A549 (cell line): ENCODE results near the gene FCER1G. TPM values are rescaled to one million over a fixed set of nuclear protein-coding genes. Genes with fewer than 3 reads are reported as not detected.
A peak's percentile ranks its signal among the peaks of the same experiment; 100 is the strongest.

ENCODE experiments used
- ATAC-seq, 2 experiments: fragments of 200-7000 bp in 1 of 2; fragments of >200 bp in 1 of 2; cut with Nextera tagmentation in 1 of 2; cut with Tn5 transposase in 1 of 2; 3 replicates each; pipeline versions ENCODE4 v1.8.0 to v1.9.1; 2018 to 2020; ENCODE audit warnings: mild to moderate bottlenecking in 1 of 2, moderate library complexity in 1 of 2
- CTCF ChIA-PET: fragments of 300-600 bp; sonication (Branson Sonifier 250); formaldehyde crosslinking; extraction: SDS; loops from one replicate; lab custom pipeline; 2021; ENCODE audit warnings: antibody characterized with exemption, inconsistent platforms; lab: Yijun Ruan, JAX
- POLR2A ChIA-PET: fragments of 350-600 bp; formaldehyde crosslinking; extraction: SDS; loops from one replicate; lab custom pipeline; 2021; ENCODE audit warnings: antibody characterized with exemption, inconsistent platforms; lab: Yijun Ruan, JAX
- DNase-seq, 2 experiments: peaks; one replicate each; pipeline versions ENCODE4 v3.0.0 to v3.0.0-alpha.2; 2011 to 2016; ENCODE audit warnings: low read depth in 1 of 2, low spot score in 1 of 2
- FAIRE-seq: peaks from 2 replicates; lab custom pipeline; 2011; peaks lifted over from hg19 to GRCh38; lab: Jason Lieb, UNC
- H3K27ac ChIP-seq, 2 experiments: fragments of >200 bp; sonication (Bioruptor Twin); formaldehyde crosslinking; 3 replicates each; pipeline ENCODE4 v1.5.1; 2016 to 2017
- H3K4me1 ChIP-seq: fragments of >200 bp; sonication (Bioruptor Twin); formaldehyde crosslinking; 3 replicates; pipeline ENCODE4 v1.6.1; 2016
- H3K4me2 ChIP-seq: fragments of >200 bp; sonication (Bioruptor Twin); formaldehyde crosslinking; 3 replicates; pipeline ENCODE4 v1.6.1; 2016
- H3K4me3 ChIP-seq: fragments of >200 bp; sonication (Bioruptor Twin); formaldehyde crosslinking; 3 replicates; pipeline ENCODE4 v1.5.1; 2016
- H3K9me3 ChIP-seq: fragments of >200 bp; sonication (Bioruptor Twin); formaldehyde crosslinking; 3 replicates; pipeline ENCODE4 v1.6.1; 2016
- CBX8 ChIP-seq: fragments of 200-600 bp; sonication (generic); IDR thresholded peaks from 2 replicates; pipeline ENCODE4 v1.6.1; 2016
- ELK1 ChIP-seq: fragments of 150-350 bp; IDR thresholded peaks from 2 replicates; pipeline ENCODE4 v1.6.1; 2014; ENCODE audit warnings: low read depth, mild to moderate bottlenecking, low read length
- EP300 ChIP-seq, 2 experiments: fragments of >200 bp; sonication (Bioruptor Twin); formaldehyde crosslinking; IDR thresholded peaks; 2 replicates in 1 of 2; 3 replicates in 1 of 2; pipeline ENCODE4 v1.6.1; 2016 to 2017
- FOSB ChIP-seq: fragments of 250-450 bp; sonication (Bioruptor Pico); IDR thresholded peaks from 2 replicates; pipeline ENCODE4 v1.5.0; 2020; ENCODE audit warnings: mild to moderate bottlenecking, moderate library complexity
- FOXS1 ChIP-seq: fragments of 250-450 bp; sonication (Bioruptor Pico); IDR thresholded peaks from 2 replicates; pipeline ENCODE4 v1.5.0; 2020; ENCODE audit warnings: mild to moderate bottlenecking, moderate library complexity
- PHF8 ChIP-seq: fragments of 200-600 bp; sonication (generic); IDR thresholded peaks from 2 replicates; pipeline ENCODE4 v1.6.1; 2016; ENCODE audit warnings: low read depth, mild to moderate bottlenecking, antibody characterized with exemption, moderate library complexity, borderline replicate concordance
- RAD21 ChIP-seq, 2 experiments: fragments of >200 bp in 1 of 2; sonication (Bioruptor Twin) in 1 of 2; formaldehyde crosslinking in 1 of 2; IDR thresholded peaks in 1 of 2; conservative IDR thresholded peaks in 1 of 2; 2 replicates in 1 of 2; 3 replicates in 1 of 2; pipeline ENCODE4 v1.6.1; 2012 to 2018; ENCODE audit warnings: inconsistent platforms in 1 of 2
- REST ChIP-seq: fragments of 200-600 bp; sonication (generic); IDR thresholded peaks from 2 replicates; pipeline ENCODE4 v1.6.1; 2016; ENCODE audit warnings: antibody characterized with exemption, mild to moderate bottlenecking, moderate library complexity
- RFX5 ChIP-seq: fragments of 450-650 bp; IDR thresholded peaks from 2 replicates; pipeline ENCODE4 v1.7.1; 2014; ENCODE audit warnings: antibody characterized with exemption, mild to moderate bottlenecking, moderate library complexity
- SMC3 ChIP-seq: fragments of >200 bp; sonication (Bioruptor Twin); formaldehyde crosslinking; IDR thresholded peaks from 3 replicates; pipeline ENCODE4 v1.6.1; 2018; ENCODE audit warnings: inconsistent platforms
- SREBF2 ChIP-seq: fragments of 450-650 bp; IDR thresholded peaks from 2 replicates; pipeline ENCODE4 v1.6.1; 2014; ENCODE audit warnings: mild to moderate bottlenecking, moderate library complexity
- ZFP36 ChIP-seq: fragments of 450-650 bp; IDR thresholded peaks from 2 replicates; pipeline ENCODE4 v1.6.1; 2014; ENCODE audit warnings: borderline replicate concordance; ENCODE audit not compliant: partially characterized antibody
- WGBS: methylation state at CpG from one replicate; pipeline ENCODE4 v1.1.6; 2017; ENCODE audit errors: missing lambda C conversion rate; 5-methylcytosine and 5-hydroxymethylcytosine counted together
- polyA plus RNA-seq, 4 experiments: library from polyadenylated mRNA; depleted of rRNA in 3 of 4; stranded (reverse); fragments of >200 nt; fragmentation: RNase III in 1 of 4; extraction: RNeasy Plus Mini Kit Qiagen cat#74134 plus additional on column Dnase treatment in 1 of 4; gene quantifications; 2 replicates in 3 of 4; 3 replicates in 1 of 4; pipeline ENCODE4 v1.2.3, GENCODE V29; 2011 to 2017
- TF ChIP-seq, protein P1 (sequence below): fragments of >200 bp; sonication (Bioruptor Twin); formaldehyde crosslinking; IDR thresholded peaks from 3 replicates; pipeline ENCODE4 v1.6.1; 2016
- TF ChIP-seq, protein P2 (sequence below): fragments of >200 bp; sonication (Bioruptor Twin); formaldehyde crosslinking; IDR thresholded peaks from 3 replicates; pipeline ENCODE4 v1.5.1; 2016

FCER1G gene
- polyA plus RNA-seq, 2 of the 4 experiments (the other 2 are of a cell fraction) = 0.40 TPM; not detected in 1

DNA sequence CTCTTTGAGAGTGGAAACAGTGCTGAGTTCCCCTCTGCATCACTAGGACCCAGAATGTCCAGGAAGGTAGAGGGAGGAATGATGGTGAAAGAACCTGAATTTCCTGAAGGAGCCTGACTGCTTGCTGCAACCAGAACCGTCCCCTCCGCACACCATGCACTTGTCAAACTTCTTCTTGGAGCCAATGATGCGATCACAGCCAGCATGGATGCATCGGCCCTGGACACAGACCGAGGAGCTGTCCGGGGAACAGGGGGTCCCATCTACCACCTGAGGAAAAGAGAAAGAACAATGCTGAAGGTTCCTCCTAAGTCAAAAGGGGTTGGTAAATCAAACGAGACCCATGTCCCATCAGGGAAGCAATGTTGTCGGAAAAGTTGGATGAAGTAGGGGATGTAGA is 23.1 kb upstream of the FCER1G start:
- ChIA-PET POLR2A (no interaction called here), CTCF (interaction anchor here (0.6 to 7.8 kb wide), 29 partner anchors 11 to 196 kb away, joined by 3 to 93 read pairs (median 5); partner anchors contain the start of genes APOA2, CFAP126, FCER1G and NDUFS2)
- no peak overlapping the region for H3K27ac ChIP-seq
- 25% methylated on average over 8 of the region's 8 CpGs for WGBS
- no peak overlapping the region for H3K4me2 ChIP-seq
- H3K4me3 ChIP-seq = no peak overlapping the region
- no peak for DNase-seq
- FAIRE-seq = no peak
- H3K4me1 ChIP-seq = no peaks in the 10 kb centered on the region
- TF ChIP-seq SREBF2 = no peak
- no peak for TF ChIP-seq ELK1
- TF ChIP-seq CBX8 = no peak
- TF ChIP-seq REST = no peak
- TF ChIP-seq FOSB (CRISPR knock-in tag) = no peak
- TF ChIP-seq FOXS1 (CRISPR knock-in tag) = no peak
- no peak for TF ChIP-seq RFX5
- TF ChIP-seq, protein P1, sequence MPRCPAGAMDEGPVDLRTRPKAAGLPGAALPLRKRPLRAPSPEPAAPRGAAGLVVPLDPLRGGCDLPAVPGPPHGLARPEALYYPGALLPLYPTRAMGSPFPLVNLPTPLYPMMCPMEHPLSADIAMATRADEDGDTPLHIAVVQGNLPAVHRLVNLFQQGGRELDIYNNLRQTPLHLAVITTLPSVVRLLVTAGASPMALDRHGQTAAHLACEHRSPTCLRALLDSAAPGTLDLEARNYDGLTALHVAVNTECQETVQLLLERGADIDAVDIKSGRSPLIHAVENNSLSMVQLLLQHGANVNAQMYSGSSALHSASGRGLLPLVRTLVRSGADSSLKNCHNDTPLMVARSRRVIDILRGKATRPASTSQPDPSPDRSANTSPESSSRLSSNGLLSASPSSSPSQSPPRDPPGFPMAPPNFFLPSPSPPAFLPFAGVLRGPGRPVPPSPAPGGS = no peak
- TF ChIP-seq ZFP36 = no peak
- no peak for TF ChIP-seq PHF8
- no peak for TF ChIP-seq EP300 (IDR thresholded peaks at IDR 0.05)
- no peak for ATAC-seq
- H3K9me3 ChIP-seq = no peaks in the 10 kb centered on the region

- 44% methylated on average over 13 of the region's 15 CpGs for WGBS
- H3K4me1 ChIP-seq = no peaks in the 10 kb centered on the region
- TF ChIP-seq, protein P2, sequence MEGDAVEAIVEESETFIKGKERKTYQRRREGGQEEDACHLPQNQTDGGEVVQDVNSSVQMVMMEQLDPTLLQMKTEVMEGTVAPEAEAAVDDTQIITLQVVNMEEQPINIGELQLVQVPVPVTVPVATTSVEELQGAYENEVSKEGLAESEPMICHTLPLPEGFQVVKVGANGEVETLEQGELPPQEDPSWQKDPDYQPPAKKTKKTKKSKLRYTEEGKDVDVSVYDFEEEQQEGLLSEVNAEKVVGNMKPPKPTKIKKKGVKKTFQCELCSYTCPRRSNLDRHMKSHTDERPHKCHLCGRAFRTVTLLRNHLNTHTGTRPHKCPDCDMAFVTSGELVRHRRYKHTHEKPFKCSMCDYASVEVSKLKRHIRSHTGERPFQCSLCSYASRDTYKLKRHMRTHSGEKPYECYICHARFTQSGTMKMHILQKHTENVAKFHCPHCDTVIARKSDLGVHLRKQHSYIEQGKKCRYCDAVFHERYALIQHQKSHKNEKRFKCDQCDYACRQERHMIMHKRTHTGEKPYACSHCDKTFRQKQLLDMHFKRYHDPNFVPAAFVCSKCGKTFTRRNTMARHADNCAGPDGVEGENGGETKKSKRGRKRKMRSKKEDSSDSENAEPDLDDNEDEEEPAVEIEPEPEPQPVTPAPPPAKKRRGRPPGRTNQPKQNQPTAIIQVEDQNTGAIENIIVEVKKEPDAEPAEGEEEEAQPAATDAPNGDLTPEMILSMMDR = peak; percentile 81
- TF ChIP-seq RFX5 (no peak), SMC3 (peak; percentile 66), RAD21 (conservative IDR thresholded peaks at IDR 0.05 in 1 of 2, IDR thresholded peaks at IDR 0.05 in 1 of 2) (peak; percentile 62 to 73)
- H3K9me3 ChIP-seq = no peaks in the 10 kb centered on the region
- ATAC-seq (peak; percentile 88 to 93), FAIRE-seq (peak; percentile 65), DNase-seq (peak; percentile 72 to 84)
- ChIA-PET CTCF (interaction anchor here (0.6 to 7.8 kb wide), 31 partner anchors 11 to 202 kb away, joined by 3 to 93 read pairs (median 4); partner anchors contain the start of genes APOA2, CFAP126, NDUFS2 and PPOX), POLR2A (no interaction called here)
- no peak overlapping the region for H3K27ac ChIP-seq
- H3K4me2 ChIP-seq = no peak overlapping the region
- H3K4me3 ChIP-seq = no peak overlapping the region
Observed at GRCh38 chr1:161192476-161193465, 22.3 kb upstream of the FCER1G start.
